GM12878 (cell line): ENCODE results near the gene PROSER2. TPM values are rescaled to one million over a fixed set of nuclear protein-coding genes. Genes with fewer than 3 reads are reported as not detected.

ENCODE experiments used
- ATAC-seq: fragments of 200-7000 bp; cut with Tn5 transposase; 3 replicates; pipeline ENCODE4 v1.9.1; 2020; ENCODE audit warnings: mild to moderate bottlenecking, moderate library complexity
- BruUV-seq: library from RNA; stranded (reverse); fragments of 400-500 nt; replicated peaks from 2 replicates; lab custom pipeline; 2021; lab: Mats Ljungman, UMichigan
- CTCF ChIA-PET: fragments of 300-600 bp; sonication (Branson Sonifier 250); formaldehyde crosslinking; extraction: SDS; loops from one replicate; lab custom pipeline; 2021; ENCODE audit warnings: inconsistent platforms; lab: Yijun Ruan, JAX
- POLR2A ChIA-PET: fragments of 350-600 bp; formaldehyde crosslinking; extraction: SDS; loops from one replicate; lab custom pipeline; 2021; ENCODE audit warnings: inconsistent platforms; lab: Charles Lee
- RAD21 ChIA-PET: fragments of 300-600 bp; sonication (Branson Sonifier 250); formaldehyde crosslinking; loops from one replicate; lab custom pipeline; 2023; ENCODE audit warnings: antibody characterized with exemption; ENCODE audit not compliant: unreplicated experiment; lab: Charles Lee
- SMC1A ChIA-PET: fragments of 300-600 bp; sonication (Branson Sonifier 250); formaldehyde crosslinking; loops from one replicate; lab custom pipeline; 2023; ENCODE audit not compliant: unreplicated experiment, uncharacterized antibody; lab: Charles Lee
- DNase-seq: peaks from one replicate; pipeline ENCODE4 v3.0.0-alpha.2; 2011; ENCODE audit warnings: low read depth, low spot score
- FAIRE-seq: peaks from 3 replicates; lab custom pipeline; 2011; peaks lifted over from hg19 to GRCh38; lab: Jason Lieb, UNC
- H2AFZ ChIP-seq: 2 replicates; pipeline ENCODE4 v1.6.0; 2011; ENCODE audit warnings: low read depth, low read length, control low read depth; ENCODE audit not compliant: control insufficient read depth
- H3K27ac ChIP-seq: 2 replicates; pipeline ENCODE4 v1.5.1; 2011; ENCODE audit warnings: control low read depth; ENCODE audit not compliant: control insufficient read depth, insufficient read depth
- H3K27me3 ChIP-seq, 2 experiments: replicated peaks in 1 of 2; 2 replicates each; pipeline versions ENCODE4 v1.6.0 to v1.6.1; 2011; ENCODE audit warnings: low read length in 1 of 2; ENCODE audit not compliant: control insufficient read depth in 2 of 2, insufficient read depth in 2 of 2
- H3K36me3 ChIP-seq, 2 experiments: 2 replicates each; pipeline ENCODE4 v1.5.1; 2011; ENCODE audit warnings: low read length in 1 of 2; ENCODE audit not compliant: control insufficient read depth in 2 of 2, insufficient read depth in 2 of 2
- H3K4me1 ChIP-seq: 2 replicates; pipeline ENCODE4 v1.6.1; 2011; ENCODE audit warnings: mild to moderate bottlenecking, low read length, moderate library complexity, mixed read lengths; ENCODE audit not compliant: control insufficient read depth, insufficient read depth
- H3K4me2 ChIP-seq: 2 replicates; pipeline ENCODE4 v1.6.0; 2011; ENCODE audit warnings: control low read depth; ENCODE audit not compliant: control insufficient read depth, insufficient read depth
- H3K4me3 ChIP-seq: fragments of 200-600 bp; sonication (generic); 2 replicates; pipeline ENCODE4 v1.5.1; 2016
- H3K79me2 ChIP-seq: 2 replicates; pipeline ENCODE4 v1.6.0; 2011; ENCODE audit warnings: low read length; ENCODE audit not compliant: control insufficient read depth, insufficient read depth
- H3K9ac ChIP-seq: 2 replicates; pipeline ENCODE4 v1.8.0; 2011; ENCODE audit warnings: low read length, control low read depth, mixed read lengths; ENCODE audit not compliant: control insufficient read depth, insufficient read depth
- H3K9me3 ChIP-seq: replicated peaks from 3 replicates; pipeline ENCODE4 v1.5.1; 2011; ENCODE audit warnings: mild to moderate bottlenecking, low read length; ENCODE audit not compliant: control insufficient read depth, insufficient read depth
- H4K20me1 ChIP-seq: 2 replicates; pipeline ENCODE4 v1.6.0; 2011; ENCODE audit not compliant: control insufficient read depth, insufficient read depth
- ASH2L ChIP-seq: fragments of 300-600, 200-600 bp; sonication (generic); IDR thresholded peaks from 2 replicates; pipeline ENCODE4 v1.6.1; 2017; ENCODE audit warnings: low read depth, mild to moderate bottlenecking, borderline replicate concordance
- E4F1 ChIP-seq: fragments of 450-650 bp; IDR thresholded peaks from 2 replicates; pipeline ENCODE4 v1.6.1; 2018; ENCODE audit warnings: borderline replicate concordance, mild to moderate bottlenecking; ENCODE audit not compliant: partially characterized antibody
- HCFC1 ChIP-seq: fragments of 150-350 bp; IDR thresholded peaks from 2 replicates; pipeline ENCODE4 v1.6.1; 2014; ENCODE audit warnings: low read length
- HDGF ChIP-seq: fragments of 450-650 bp; IDR thresholded peaks from 2 replicates; pipeline ENCODE4 v1.6.1; 2016; ENCODE audit warnings: antibody characterized with exemption
- IKZF2 ChIP-seq, 2 experiments: fragments of 450-650 bp; IDR thresholded peaks; 2 replicates each; pipeline ENCODE4 v1.6.1; 2017; ENCODE audit warnings: mild to moderate bottlenecking in 2 of 2, moderate library complexity in 2 of 2
- JUND ChIP-seq: IDR thresholded peaks from 2 replicates; pipeline ENCODE4 v1.6.1; 2012; ENCODE audit warnings: low read depth, mild to moderate bottlenecking, low read length, improper control_type of control experiment, moderate library complexity
- MEF2B ChIP-seq: fragments of 450-650 bp; IDR thresholded peaks from 2 replicates; pipeline ENCODE4 v1.6.1; 2018; ENCODE audit warnings: mild to moderate bottlenecking, moderate library complexity; ENCODE audit not compliant: partially characterized antibody, poor library complexity, severe bottlenecking
- NKRF ChIP-seq: fragments of 450-650 bp; conservative IDR thresholded peaks from 2 replicates; pipeline ENCODE4 v1.6.1; 2017; ENCODE audit warnings: mild to moderate bottlenecking, moderate library complexity
- NR2C1 ChIP-seq: fragments of 450-650 bp; IDR thresholded peaks from 2 replicates; pipeline ENCODE4 v1.6.1; 2017; ENCODE audit warnings: antibody characterized with exemption, mild to moderate bottlenecking, moderate library complexity
- RCOR1 ChIP-seq: conservative IDR thresholded peaks from 2 replicates; pipeline ENCODE4 v1.6.1; 2012; ENCODE audit warnings: low read depth, low read length, improper control_type of control experiment
- ZNF592 ChIP-seq: fragments of 450-650 bp; IDR thresholded peaks from 2 replicates; pipeline ENCODE4 v1.6.1; 2017; ENCODE audit warnings: mild to moderate bottlenecking, moderate library complexity
- WGBS: methylation state at CpG from one replicate; pipeline ENCODE4 v1.1.6; 2016; ENCODE audit warnings: low lambda C conversion rate; ENCODE audit not compliant: insufficient replicate concordance, insufficient coverage; ENCODE audit errors: missing lambda C conversion rate; 5-methylcytosine and 5-hydroxymethylcytosine counted together
- in situ Hi-C: fragments of 300-500 bp; cut with MboI; formaldehyde crosslinking; loops from 9 replicates; pipeline ENCODE4 v1.14.3; 2018; ENCODE audit warnings: mixed read lengths
- intact Hi-C: fragments of 100-400 bp; cut with micrococcal nuclease; formaldehyde crosslinking; loops from one replicate; pipeline ENCODE4 v1.14.2; 2022; ENCODE audit not compliant: unreplicated experiment
- polyA plus RNA-seq, 11 experiments: library from polyadenylated mRNA; depleted of rRNA in 4 of 11; unstranded in 6 of 11; stranded (reverse) in 5 of 11; fragments of >200 nt; fragmentation: Nextera tagmentation in 4 of 11; fragmentation: Illumina TruSeq in 1 of 11; extraction: Ambion mirVana in 4 of 11; extraction: Trizol in 1 of 11; gene quantifications; 1 replicate in 1 of 11; 2 replicates in 10 of 11; pipeline versions ENCODE4 v1.2.1 to v1.2.3, GENCODE V29; 2011 to 2016; ENCODE audit warnings: inconsistent platforms in 2 of 11, missing spikeins in 2 of 11, low read depth in 1 of 11
- total RNA-seq, 4 experiments: library from RNA; depleted of rRNA in 3 of 4; stranded (reverse); fragments of >200 nt in 3 of 4; fragmentation: Illumina TruSeq in 1 of 4; extraction: Trizol in 1 of 4; gene quantifications; 2 replicates each; pipeline versions ENCODE4 v1.2.1 to v1.2.3, GENCODE V29; 2013 to 2021

The PROSER2 gene
- total and polyA plus RNA-seq, 10 of the 15 experiments (the other 5 are each of a cell fraction or from before 2014, with no cell fraction given) = 0.04 to 0.25 (median 0.07) TPM; not detected in 6

GRCh38 chr10:11899067-11899876, 76.1 kb downstream of the PROSER2 start:
- Histone ChIP-seq H3K27ac (no peak overlapping the region), H3K4me3 (no peak overlapping the region)
- in situ Hi-C loops = no loop called here
- TF ChIP-seq IKZF2 (IDR thresholded peaks at IDR 0.05) (no peak), NKRF (no peak), HDGF (no peak), RCOR1 (no peak), MEF2B (no peak), ZNF592 (no peak), JUND (no peak), ASH2L (no peak), HCFC1 (no peak), NR2C1 (no peak), E4F1 (no peak)
- TF ChIP-seq, all 136 proteins: peak for 0
- ChIA-PET RAD21 (no interaction called here), SMC1A (no interaction called here), POLR2A (no interaction called here), CTCF (interaction anchor here (0.7 kb wide), 1 partner anchor 23 kb away, joined by 4 read pairs; no protein-coding TSS in a partner anchor)
- ATAC-seq (no peak), FAIRE-seq (no peak), DNase-seq (no peak)
- H2AFZ ChIP-seq = no peak overlapping the region
- no peaks in the 10 kb centered on the region for H3K9me3 ChIP-seq
- intact Hi-C loops = no loop called here
- BruUV-seq = no TSS peak
- H4K20me1 ChIP-seq = no peaks in the 10 kb centered on the region
- 63% methylated on average over 28 of the region's 28 CpGs for WGBS
- H3K4me1 ChIP-seq = no peaks in the 10 kb centered on the region
- no peak overlapping the region for H3K4me2 ChIP-seq
- no peaks in the 10 kb centered on the region for H3K79me2 ChIP-seq
- no peak overlapping the region for H3K9ac ChIP-seq
- no peaks in the 10 kb centered on the region for H3K36me3 ChIP-seq
- H3K27me3 ChIP-seq = no peaks in the 10 kb centered on the region
